GM12892 (cell line): ENCODE data around the gene AP3D1.

ENCODE experiments used
- POLR2A ChIP-seq: IDR thresholded peaks from 2 replicates; pipeline ENCODE4 v1.6.1; 2011; ENCODE audit warnings: low read depth, low read length, control low read depth
- POLR2AphosphoS5 ChIP-seq: IDR thresholded peaks from 2 replicates; pipeline ENCODE4 v1.6.1; 2011; ENCODE audit warnings: low read depth, low read length, control low read depth
- TAF1 ChIP-seq: IDR thresholded peaks from 2 replicates; pipeline ENCODE4 v1.6.1; 2011; ENCODE audit warnings: low read depth, mild to moderate bottlenecking, control low read depth, low read length, borderline replicate concordance

DNA sequence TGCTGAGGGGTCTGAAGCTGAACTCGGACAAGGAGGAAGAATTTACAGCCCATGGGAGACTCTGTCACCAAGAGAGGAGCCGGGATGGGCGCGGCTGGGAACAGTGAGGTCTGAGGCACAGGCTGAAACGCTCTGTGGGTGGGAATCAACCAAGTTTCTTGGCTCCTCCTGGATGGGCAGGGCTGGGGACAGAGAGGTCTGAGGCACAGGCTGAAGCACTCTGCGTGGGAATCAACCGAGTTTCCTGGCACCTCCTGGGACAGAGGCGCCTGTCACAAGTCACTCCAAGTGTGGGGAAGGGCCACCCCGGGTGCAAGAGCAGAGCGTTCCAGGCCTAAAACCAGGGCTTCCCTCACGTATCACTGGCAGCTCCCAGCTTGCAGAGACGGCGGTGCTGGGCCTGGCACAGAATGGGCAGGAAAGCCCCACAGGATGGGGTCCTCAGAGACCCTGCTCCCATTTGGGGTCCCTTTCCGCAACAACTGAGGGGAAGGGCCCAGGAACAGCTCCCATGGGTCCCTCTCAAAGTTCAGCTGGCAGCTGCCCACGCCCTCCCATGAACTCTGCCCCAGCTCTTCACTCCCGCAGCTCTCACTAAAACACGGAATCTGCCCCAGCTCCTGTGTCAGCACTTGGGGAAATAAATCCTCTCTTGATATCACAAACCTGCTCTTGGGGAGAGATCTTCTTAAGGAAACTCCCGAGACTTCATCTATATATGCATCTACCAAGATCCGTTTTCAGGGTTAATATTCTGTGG is 18.5 kb downstream of the AP3D1 start:
- no peak for TF ChIP-seq TAF1
- TF ChIP-seq POLR2A, result no peak
- no peak for TF ChIP-seq POLR2AphosphoS5
